Cardiac fibroblast (primary cell): Measurements from ENCODE around the gene PRKG1.
A peak's percentile ranks its signal among the peaks of the same experiment; 100 is the strongest.

Experiments
- DNase-seq, 2 donors: peaks; one replicate each; pipeline versions ENCODE4 v3.0.0 to v3.0.0-alpha.2; 2010; ENCODE audit warnings: low read depth in 2 of 2
- H3K4me3 ChIP-seq, 2 donors: replicated peaks in 1 of 2; 1 replicate in 1 of 2; 2 replicates in 1 of 2; pipeline ENCODE4 v1.5.1; 2011; ENCODE audit warnings: low read depth in 2 of 2, low read length in 2 of 2, mild to moderate bottlenecking in 2 of 2, moderate library complexity in 1 of 2
- TF ChIP-seq, protein P1 (sequence below): IDR thresholded peaks from one replicate; pipeline ENCODE4 v1.5.1; 2011; ENCODE audit warnings: low read depth, mild to moderate bottlenecking, low read length, inconsistent platforms

The PRKG1 gene

DNA sequence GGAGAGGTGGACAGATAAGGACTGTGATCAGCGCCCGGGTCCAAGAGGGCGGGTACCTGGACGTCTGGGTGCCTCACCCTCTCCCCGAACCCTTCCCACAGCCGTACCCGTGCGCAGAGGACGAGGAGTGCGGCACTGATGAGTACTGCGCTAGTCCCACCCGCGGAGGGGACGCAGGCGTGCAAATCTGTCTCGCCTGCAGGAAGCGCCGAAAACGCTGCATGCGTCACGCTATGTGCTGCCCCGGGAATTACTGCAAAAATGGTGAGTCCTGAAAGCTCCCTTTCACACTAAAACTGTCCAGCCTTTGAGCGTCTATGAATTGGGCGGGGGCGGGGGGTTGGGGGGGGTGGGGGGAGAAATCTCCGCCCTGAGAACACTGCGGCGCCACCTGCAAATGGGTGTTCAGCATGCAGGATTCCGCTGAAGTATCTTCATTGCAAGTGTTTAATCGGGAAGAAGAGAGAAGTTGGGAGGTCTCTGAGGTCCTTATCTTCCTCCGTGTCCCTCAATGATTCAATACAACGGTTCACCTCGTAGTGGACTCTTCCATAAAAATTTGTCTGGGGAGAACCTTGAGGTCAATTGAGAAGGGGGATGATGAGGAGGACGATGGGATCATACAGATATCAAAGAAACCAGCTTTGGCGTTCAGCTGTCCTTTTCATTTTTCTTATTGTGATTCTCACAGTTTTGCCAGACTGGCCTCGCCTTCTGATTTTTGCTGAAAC lies 1240.7 kb downstream of the PRKG1 start:
- peak overlapping the region; percentile 81 to 85 for H3K4me3 ChIP-seq
- TF ChIP-seq, protein P1, sequence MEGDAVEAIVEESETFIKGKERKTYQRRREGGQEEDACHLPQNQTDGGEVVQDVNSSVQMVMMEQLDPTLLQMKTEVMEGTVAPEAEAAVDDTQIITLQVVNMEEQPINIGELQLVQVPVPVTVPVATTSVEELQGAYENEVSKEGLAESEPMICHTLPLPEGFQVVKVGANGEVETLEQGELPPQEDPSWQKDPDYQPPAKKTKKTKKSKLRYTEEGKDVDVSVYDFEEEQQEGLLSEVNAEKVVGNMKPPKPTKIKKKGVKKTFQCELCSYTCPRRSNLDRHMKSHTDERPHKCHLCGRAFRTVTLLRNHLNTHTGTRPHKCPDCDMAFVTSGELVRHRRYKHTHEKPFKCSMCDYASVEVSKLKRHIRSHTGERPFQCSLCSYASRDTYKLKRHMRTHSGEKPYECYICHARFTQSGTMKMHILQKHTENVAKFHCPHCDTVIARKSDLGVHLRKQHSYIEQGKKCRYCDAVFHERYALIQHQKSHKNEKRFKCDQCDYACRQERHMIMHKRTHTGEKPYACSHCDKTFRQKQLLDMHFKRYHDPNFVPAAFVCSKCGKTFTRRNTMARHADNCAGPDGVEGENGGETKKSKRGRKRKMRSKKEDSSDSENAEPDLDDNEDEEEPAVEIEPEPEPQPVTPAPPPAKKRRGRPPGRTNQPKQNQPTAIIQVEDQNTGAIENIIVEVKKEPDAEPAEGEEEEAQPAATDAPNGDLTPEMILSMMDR = no peak
- peak; percentile 48 to 61 for DNase-seq

GRCh38 chr10:52316001-52316400 lies 1241.7 kb downstream of the PRKG1 start:
- TF ChIP-seq, protein P1 = no peak
- peak overlapping the region; percentile 81 to 85 for H3K4me3 ChIP-seq
- no peak for DNase-seq

- H3K4me3 ChIP-seq = peak overlapping the region in 1 of 2 donors; percentile 8
- TF ChIP-seq, protein P1 = no peak
- DNase-seq = no peak
These were observed 1242.2 kb downstream of the PRKG1 start for GRCh38 chr10:52316500-52316899.

DNA sequence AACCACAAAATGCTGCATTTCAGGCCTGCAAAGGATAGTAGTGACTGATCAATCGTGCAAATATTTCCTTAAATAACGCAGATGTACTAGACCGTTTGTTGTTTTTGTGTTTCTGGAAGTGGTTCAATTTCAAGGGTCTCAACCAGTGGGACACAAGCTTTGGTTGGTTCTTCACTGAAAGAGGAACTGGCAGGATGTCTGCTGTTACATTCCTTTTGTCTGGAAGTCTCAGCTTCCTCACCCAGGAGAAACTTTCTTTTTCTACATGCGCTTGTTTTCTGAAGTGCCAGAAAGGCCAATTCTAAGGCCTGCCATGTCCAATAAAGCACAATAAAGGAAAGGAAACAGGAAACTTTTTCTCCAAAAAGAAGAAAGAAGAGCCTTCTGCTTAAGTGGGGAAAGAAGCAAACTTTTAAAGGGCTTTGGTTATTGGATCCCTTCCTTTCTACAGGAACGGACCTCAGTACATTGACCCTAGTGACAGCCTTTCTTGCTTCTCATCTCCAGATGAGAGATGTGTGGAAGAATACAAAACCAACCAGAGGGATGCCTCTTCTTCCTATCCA lies 1243.9 kb downstream of the PRKG1 start:
- H3K4me3 ChIP-seq = no peak overlapping the region
- TF ChIP-seq, protein P1 = no peak
- peak; percentile 65 to 66 for DNase-seq

DNA sequence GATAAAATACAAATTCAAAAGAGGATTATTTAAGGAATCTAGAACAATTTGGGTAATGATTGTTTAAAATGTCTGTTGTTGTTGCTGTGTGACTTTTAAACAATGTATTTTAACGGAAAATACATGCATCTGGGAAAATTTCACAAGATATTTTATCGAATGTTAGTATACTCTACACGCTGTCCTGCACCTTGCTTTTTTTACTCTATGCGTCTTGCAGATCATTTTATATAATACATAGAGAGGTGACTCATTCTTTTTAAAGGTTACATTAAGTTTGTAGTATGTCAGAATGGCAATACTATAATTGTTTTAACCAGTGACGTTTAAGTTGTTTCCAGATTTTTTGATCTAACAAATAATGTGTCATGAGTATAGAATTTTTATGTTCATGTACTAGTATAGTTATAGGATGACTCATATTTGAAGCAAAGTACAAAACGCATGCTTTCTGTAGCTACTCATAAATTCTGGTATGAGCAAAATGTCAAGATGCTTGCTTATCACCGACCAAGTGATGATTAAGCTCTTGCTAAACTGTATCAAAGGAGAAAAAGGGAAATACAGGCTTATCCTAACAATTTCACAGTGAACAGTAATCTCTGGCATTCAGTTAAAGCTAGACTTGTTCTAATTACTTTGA lies 1244.7 kb downstream of the PRKG1 start:
- DNase-seq = peak; percentile 93 to 97
- H3K4me3 ChIP-seq = no peak overlapping the region
- TF ChIP-seq, protein P1 = no peak

GRCh38 chr10:52319926-52320325 lies 1245.6 kb downstream of the PRKG1 start:
- H3K4me3 ChIP-seq = no peak overlapping the region
- DNase-seq = peak in 1 of 2 donors; percentile 58
- TF ChIP-seq, protein P1 = no peak
